SK-N-SH treated with all-trans-retinoic acid at 6 μM for 48 hours (cell line): Measurements from ENCODE around the gene IL26.

Experiments used
- ATAC-seq: fragments of 200-7000 bp; cut with Tn5 transposase; 3 replicates; pipeline ENCODE4 v1.9.1; 2020; ENCODE audit warnings: mild to moderate bottlenecking, moderate library complexity
- ARNTL ChIP-seq: fragments of 450-650 bp; formaldehyde crosslinking; IDR thresholded peaks from 2 replicates; pipeline ENCODE4 v1.5.0; 2020; ENCODE audit warnings: low read depth, mild to moderate bottlenecking, moderate library complexity, borderline replicate concordance
- BACH2 ChIP-seq: fragments of 250-450 bp; sonication (Bioruptor Pico); IDR thresholded peaks from 2 replicates; pipeline ENCODE4 v1.9.0; 2021; ENCODE audit warnings: mild to moderate bottlenecking, borderline replicate concordance
- CSDC2 ChIP-seq: fragments of 250-450 bp; sonication (Bioruptor Pico); IDR thresholded peaks from 2 replicates; pipeline ENCODE4 v1.5.0; 2020; ENCODE audit warnings: mild to moderate bottlenecking, moderate library complexity
- CSRNP3 ChIP-seq: fragments of 250-450 bp; sonication (Bioruptor Pico); IDR thresholded peaks from 2 replicates; pipeline ENCODE4 v1.5.1; 2021; ENCODE audit warnings: mild to moderate bottlenecking, moderate library complexity
- ESRRG ChIP-seq: fragments of 250-450 bp; sonication (Bioruptor Pico); IDR thresholded peaks from 2 replicates; pipeline ENCODE4 v1.6.1; 2021; ENCODE audit warnings: mild to moderate bottlenecking
- GLIS3 ChIP-seq: fragments of 250-450 bp; sonication (Bioruptor Pico); IDR thresholded peaks from 2 replicates; pipeline ENCODE4 v1.5.0; 2020; ENCODE audit warnings: mild to moderate bottlenecking, moderate library complexity
- OSR1 ChIP-seq: fragments of 250-450 bp; sonication (Bioruptor Pico); IDR thresholded peaks from 2 replicates; pipeline ENCODE4 v1.8.0; 2022; ENCODE audit warnings: moderate library complexity, mild to moderate bottlenecking, inconsistent platforms
- PATZ1 ChIP-seq: fragments of 250-450 bp; sonication (Bioruptor Pico); IDR thresholded peaks from 2 replicates; pipeline ENCODE4 v1.8.0; 2020; ENCODE audit warnings: mild to moderate bottlenecking, moderate library complexity, borderline replicate concordance
- POU6F1 ChIP-seq: fragments of 250-450 bp; sonication (Bioruptor Pico); IDR thresholded peaks from 2 replicates; pipeline ENCODE4 v1.8.0; 2021; ENCODE audit warnings: low read depth, mild to moderate bottlenecking, moderate library complexity, borderline replicate concordance
- PPARA ChIP-seq: fragments of 250-450 bp; sonication (Bioruptor Pico); IDR thresholded peaks from 2 replicates; pipeline ENCODE4 v1.5.0; 2020; ENCODE audit warnings: mild to moderate bottlenecking, borderline replicate concordance
- RARB ChIP-seq: fragments of 250-450 bp; sonication (Bioruptor Pico); IDR thresholded peaks from 2 replicates; pipeline ENCODE4 v1.8.0; 2021; ENCODE audit warnings: mild to moderate bottlenecking, moderate library complexity
- SNAI2 ChIP-seq: fragments of 250-450 bp; sonication (Bioruptor Pico); IDR thresholded peaks from 2 replicates; pipeline ENCODE4 v1.5.0; 2020; ENCODE audit warnings: mild to moderate bottlenecking, moderate library complexity
- TCF4 ChIP-seq: fragments of 250-450 bp; sonication (Bioruptor Pico); IDR thresholded peaks from 2 replicates; pipeline ENCODE4 v1.8.0; 2021; ENCODE audit warnings: mild to moderate bottlenecking, moderate library complexity, borderline replicate concordance
- TOX ChIP-seq: fragments of 250-450 bp; sonication (Bioruptor Pico); IDR thresholded peaks from 2 replicates; pipeline ENCODE4 v1.8.0; 2021; ENCODE audit warnings: mild to moderate bottlenecking, moderate library complexity, borderline replicate concordance
- ZC3H10 ChIP-seq: fragments of 250-450 bp; sonication (Bioruptor Pico); IDR thresholded peaks from 2 replicates; pipeline ENCODE4 v1.5.1; 2021; ENCODE audit warnings: mild to moderate bottlenecking, moderate library complexity
- ZFP3 ChIP-seq: fragments of 250-450 bp; sonication (Bioruptor Pico); IDR thresholded peaks from 2 replicates; pipeline ENCODE4 v1.5.0; 2020; ENCODE audit warnings: mild to moderate bottlenecking, moderate library complexity
- ZFP30 ChIP-seq: fragments of 450-650 bp; formaldehyde crosslinking; IDR thresholded peaks from 2 replicates; pipeline ENCODE4 v1.5.0; 2022; ENCODE audit warnings: mild to moderate bottlenecking, moderate library complexity
- ZNF565 ChIP-seq: fragments of 450-650 bp; formaldehyde crosslinking; conservative IDR thresholded peaks from 2 replicates; pipeline ENCODE4 v1.5.0; 2020; ENCODE audit warnings: low read depth, mild to moderate bottlenecking, moderate library complexity
- ZNF70 ChIP-seq: fragments of 450-650 bp; formaldehyde crosslinking; IDR thresholded peaks from 2 replicates; pipeline ENCODE4 v1.5.0; 2020; ENCODE audit warnings: mild to moderate bottlenecking, moderate library complexity
- ZNF8 ChIP-seq: fragments of 450-650 bp; formaldehyde crosslinking; IDR thresholded peaks from 2 replicates; pipeline ENCODE4 v1.5.0; 2020; ENCODE audit warnings: mild to moderate bottlenecking, moderate library complexity
- TF ChIP-seq, protein P1 (sequence below): fragments of 250-450 bp; sonication (Bioruptor Pico); IDR thresholded peaks from 2 replicates; pipeline ENCODE4 v1.5.1; 2020; ENCODE audit warnings: low read depth, mild to moderate bottlenecking, moderate library complexity
- TF ChIP-seq, protein P2 (sequence below): fragments of 250-450 bp; sonication (Bioruptor Pico); IDR thresholded peaks from 2 replicates; pipeline ENCODE4 v1.5.0; 2020; ENCODE audit warnings: mild to moderate bottlenecking, moderate library complexity

IL26 gene

GRCh38 chr12:68158432-68158831 lies 67.2 kb downstream of the IL26 start:
- 0 out of 3 replicates have a peak, but pooled peaks have one; percentile 25 for ATAC-seq
- TF ChIP-seq TCF4 (CRISPR knock-in tag) (no peak), PPARA (CRISPR knock-in tag) (no peak), BACH2 (CRISPR knock-in tag) (no peak), ZFP30 (CRISPR knock-in tag) (no peak), ZFP3 (CRISPR knock-in tag) (no peak), TOX (no peak), ZNF70 (no peak), ZNF565 (CRISPR knock-in tag) (no peak)

- ATAC-seq, result no peak
- TF ChIP-seq PATZ1 (CRISPR knock-in tag) (no peak), TOX (no peak), CSDC2 (CRISPR knock-in tag) (no peak), ARNTL (CRISPR knock-in tag) (no peak), CSRNP3 (no peak), ZNF8 (CRISPR knock-in tag) (no peak), ZC3H10 (no peak), OSR1 (CRISPR knock-in tag) (no peak), ESRRG (CRISPR knock-in tag) (no peak), POU6F1 (CRISPR knock-in tag) (no peak), GLIS3 (CRISPR knock-in tag) (no peak), RARB (CRISPR knock-in tag) (no peak)
- TF ChIP-seq, protein P1, sequence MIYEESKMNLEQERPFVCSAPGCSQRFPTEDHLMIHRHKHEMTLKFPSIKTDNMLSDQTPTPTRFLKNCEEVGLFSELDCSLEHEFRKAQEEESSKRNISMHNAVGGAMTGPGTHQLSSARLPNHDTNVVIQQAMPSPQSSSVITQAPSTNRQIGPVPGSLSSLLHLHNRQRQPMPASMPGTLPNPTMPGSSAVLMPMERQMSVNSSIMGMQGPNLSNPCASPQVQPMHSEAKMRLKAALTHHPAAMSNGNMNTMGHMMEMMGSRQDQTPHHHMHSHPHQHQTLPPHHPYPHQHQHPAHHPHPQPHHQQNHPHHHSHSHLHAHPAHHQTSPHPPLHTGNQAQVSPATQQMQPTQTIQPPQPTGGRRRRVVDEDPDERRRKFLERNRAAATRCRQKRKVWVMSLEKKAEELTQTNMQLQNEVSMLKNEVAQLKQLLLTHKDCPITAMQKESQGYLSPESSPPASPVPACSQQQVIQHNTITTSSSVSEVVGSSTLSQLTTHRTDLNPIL (CRISPR knock-in tag), result no peak
Measured at GRCh38 chr12:68157380-68157779, 68.2 kb downstream of the IL26 start.

GRCh38 chr12:68156636-68157035 lies 69.0 kb downstream of the IL26 start:
- ATAC-seq, result no peak
- TF ChIP-seq, protein P1 (CRISPR knock-in tag), result no peak
- TF ChIP-seq ZNF8 (CRISPR knock-in tag) (no peak), PPARA (CRISPR knock-in tag) (no peak), ZFP3 (CRISPR knock-in tag) (no peak), SNAI2 (CRISPR knock-in tag) (no peak)
- TF ChIP-seq, protein P2, sequence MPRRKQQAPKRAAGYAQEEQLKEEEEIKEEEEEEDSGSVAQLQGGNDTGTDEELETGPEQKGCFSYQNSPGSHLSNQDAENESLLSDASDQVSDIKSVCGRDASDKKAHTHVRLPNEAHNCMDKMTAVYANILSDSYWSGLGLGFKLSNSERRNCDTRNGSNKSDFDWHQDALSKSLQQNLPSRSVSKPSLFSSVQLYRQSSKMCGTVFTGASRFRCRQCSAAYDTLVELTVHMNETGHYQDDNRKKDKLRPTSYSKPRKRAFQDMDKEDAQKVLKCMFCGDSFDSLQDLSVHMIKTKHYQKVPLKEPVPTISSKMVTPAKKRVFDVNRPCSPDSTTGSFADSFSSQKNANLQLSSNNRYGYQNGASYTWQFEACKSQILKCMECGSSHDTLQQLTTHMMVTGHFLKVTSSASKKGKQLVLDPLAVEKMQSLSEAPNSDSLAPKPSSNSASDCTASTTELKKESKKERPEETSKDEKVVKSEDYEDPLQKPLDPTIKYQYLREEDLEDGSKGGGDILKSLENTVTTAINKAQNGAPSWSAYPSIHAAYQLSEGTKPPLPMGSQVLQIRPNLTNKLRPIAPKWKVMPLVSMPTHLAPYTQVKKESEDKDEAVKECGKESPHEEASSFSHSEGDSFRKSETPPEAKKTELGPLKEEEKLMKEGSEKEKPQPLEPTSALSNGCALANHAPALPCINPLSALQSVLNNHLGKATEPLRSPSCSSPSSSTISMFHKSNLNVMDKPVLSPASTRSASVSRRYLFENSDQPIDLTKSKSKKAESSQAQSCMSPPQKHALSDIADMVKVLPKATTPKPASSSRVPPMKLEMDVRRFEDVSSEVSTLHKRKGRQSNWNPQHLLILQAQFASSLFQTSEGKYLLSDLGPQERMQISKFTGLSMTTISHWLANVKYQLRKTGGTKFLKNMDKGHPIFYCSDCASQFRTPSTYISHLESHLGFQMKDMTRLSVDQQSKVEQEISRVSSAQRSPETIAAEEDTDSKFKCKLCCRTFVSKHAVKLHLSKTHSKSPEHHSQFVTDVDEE, result no peak
